HepG2 (cell line): ENCODE results near the gene HELZ2. TPM values are rescaled to one million over a fixed set of nuclear protein-coding genes. Genes with fewer than 3 reads are reported as not detected.

Experiments used
- ATAC-seq: fragments of 200-7000 bp; cut with Tn5 transposase; 3 replicates; pipeline ENCODE4 v1.9.1; 2020; ENCODE audit warnings: mild to moderate bottlenecking, moderate library complexity
- BruUV-seq: library from RNA; stranded (reverse); fragments of 400-500 nt; replicated peaks from 2 replicates; lab custom pipeline; 2021; lab: Mats Ljungman, UMichigan
- CTCF ChIA-PET: fragments of 300-600 bp; formaldehyde crosslinking; extraction: SDS; loops from one replicate; lab custom pipeline; 2021; ENCODE audit warnings: low total read pairs, inconsistent platforms, low intra/inter-chr PET ratio; lab: Yijun Ruan, JAX
- POLR2A ChIA-PET: fragments of 350-600 bp; sonication (Branson Sonifier 250); formaldehyde crosslinking; loops from one replicate; lab custom pipeline; 2020; ENCODE audit warnings: antibody characterized with exemption, inconsistent platforms; lab: Yijun Ruan, JAX
- DNase-seq: peaks from one replicate; pipeline ENCODE4 v3.0.0-alpha.2; 2015; ENCODE audit warnings: low spot score
- FAIRE-seq: peaks from 3 replicates; lab custom pipeline; 2011; peaks lifted over from hg19 to GRCh38; lab: Jason Lieb, UNC
- H2AFZ ChIP-seq: one replicate; pipeline ENCODE4 v1.6.1; 2011; ENCODE audit warnings: low read length, inconsistent platforms
- H3K27ac ChIP-seq: fragments of 300-600 bp; 3 replicates; pipeline ENCODE4 v1.8.0; 2011; ENCODE audit warnings: mixed run types, mild to moderate bottlenecking, mixed read lengths, low read length, inconsistent platforms; ENCODE audit not compliant: insufficient read depth; ENCODE audit errors: extremely low read length
- H3K27me3 ChIP-seq, 2 experiments: fragments of 200-600 bp in 1 of 2; 2 replicates in 1 of 2; 3 replicates in 1 of 2; pipeline versions ENCODE4 v1.6.0 to v1.8.0; 2011; ENCODE audit warnings: low read length in 2 of 2, mild to moderate bottlenecking in 2 of 2, moderate library complexity in 2 of 2, inconsistent platforms in 1 of 2; ENCODE audit not compliant: insufficient read depth in 2 of 2, control insufficient read depth in 1 of 2
- H3K36me3 ChIP-seq, 2 experiments: fragments of 200-600 bp in 1 of 2; replicated peaks in 1 of 2; 2 replicates in 1 of 2; 3 replicates in 1 of 2; pipeline versions ENCODE4 v1.5.1 to v1.8.0; 2011; ENCODE audit warnings: low read length in 2 of 2, inconsistent platforms in 1 of 2; ENCODE audit not compliant: insufficient read depth in 2 of 2, control insufficient read depth in 1 of 2
- H3K4me1 ChIP-seq: 2 replicates; pipeline ENCODE4 v1.5.1; 2012; ENCODE audit warnings: low read length, inconsistent platforms; ENCODE audit not compliant: insufficient read depth
- H3K4me2 ChIP-seq: 2 replicates; pipeline ENCODE4 v1.6.0; 2011; ENCODE audit warnings: low read depth, low read length, inconsistent platforms
- H3K4me3 ChIP-seq, 3 experiments: fragments of 200-600 bp in 1 of 3; sonication (generic), shearing (Covaris generic) in 1 of 3; replicated peaks in 1 of 3; 2 replicates each; pipeline ENCODE4 v1.5.1; 2011 to 2016; ENCODE audit warnings: low read length in 3 of 3, inconsistent platforms in 2 of 3, low read depth in 2 of 3, mild to moderate bottlenecking in 2 of 3, control low read depth in 1 of 3, mixed read lengths in 1 of 3; ENCODE audit not compliant: insufficient read depth in 1 of 3
- H3K79me2 ChIP-seq: one replicate; pipeline ENCODE4 v1.6.1; 2011; ENCODE audit warnings: low read length, inconsistent platforms; ENCODE audit not compliant: insufficient read depth
- H3K9ac ChIP-seq: 2 replicates; pipeline ENCODE4 v1.6.0; 2011; ENCODE audit warnings: mild to moderate bottlenecking, low read depth, low read length, inconsistent platforms; ENCODE audit not compliant: insufficient read depth
- H3K9me3 ChIP-seq: 2 replicates; pipeline ENCODE4 v1.5.1; 2012; ENCODE audit warnings: mild to moderate bottlenecking, low read length
- H4K20me1 ChIP-seq: 2 replicates; pipeline ENCODE4 v1.6.0; 2011; ENCODE audit warnings: inconsistent platforms, mild to moderate bottlenecking, low read length, moderate library complexity; ENCODE audit not compliant: insufficient read depth
- TRIM22 ChIP-seq: fragments of 450-650 bp; IDR thresholded peaks from 2 replicates; pipeline ENCODE4 v1.6.1; 2017
- ZNF549 ChIP-seq: sonication (generic); formaldehyde crosslinking; IDR thresholded peaks from 2 replicates; pipeline ENCODE4 v1.5.0; 2020; ENCODE audit warnings: missing genetic modification reagents
- WGBS: methylation state at CpG from one replicate; pipeline ENCODE4 v1.1.6; 2017; ENCODE audit warnings: low lambda C conversion rate; 5-methylcytosine and 5-hydroxymethylcytosine counted together
- in situ Hi-C: cut with HindIII; loops from 2 replicates; pipeline ENCODE4 v1.10.0; 2017; ENCODE audit warnings: low pct_unique_long_range_greater_than_20kb; ENCODE audit not compliant: extremely low pct_ligation_motif_present
- intact Hi-C: fragments of 100-400 bp; cut with micrococcal nuclease; formaldehyde crosslinking; loops from one replicate; pipeline ENCODE4 v1.10.0; 2022; ENCODE audit not compliant: unreplicated experiment
- polyA plus RNA-seq, 8 experiments: library from polyadenylated mRNA; depleted of rRNA in 3 of 8; stranded (reverse) in 7 of 8; unstranded in 1 of 8; fragments of >200 nt; fragmentation: Illumina TruSeq in 4 of 8; extraction: Trizol in 4 of 8; gene quantifications; 2 replicates each; pipeline versions ENCODE4 v1.2.1 to v1.2.3, GENCODE V29; 2011 to 2016; ENCODE audit warnings: low read depth in 4 of 8, missing spikeins in 1 of 8, mixed read lengths in 1 of 8; ENCODE audit not compliant: insufficient read depth in 1 of 8
- total RNA-seq, 5 experiments: library from RNA; depleted of rRNA; stranded (reverse); fragments of >200 nt; fragmentation: Illumina TruSeq; extraction: Trizol; gene quantifications; 2 replicates each; pipeline ENCODE4 v1.2.3, GENCODE V29; 2016; ENCODE audit warnings: low read depth in 1 of 5
- TF ChIP-seq, protein P1 (sequence below): fragments of 450-650 bp; IDR thresholded peaks from 2 replicates; pipeline ENCODE4 v1.6.1; 2016

HELZ2 gene
- total and polyA plus RNA-seq, 2 of the 13 experiments (the other 11 are each of a cell fraction or from before 2014, with no cell fraction given): 9.6 to 10.1 TPM

DNA sequence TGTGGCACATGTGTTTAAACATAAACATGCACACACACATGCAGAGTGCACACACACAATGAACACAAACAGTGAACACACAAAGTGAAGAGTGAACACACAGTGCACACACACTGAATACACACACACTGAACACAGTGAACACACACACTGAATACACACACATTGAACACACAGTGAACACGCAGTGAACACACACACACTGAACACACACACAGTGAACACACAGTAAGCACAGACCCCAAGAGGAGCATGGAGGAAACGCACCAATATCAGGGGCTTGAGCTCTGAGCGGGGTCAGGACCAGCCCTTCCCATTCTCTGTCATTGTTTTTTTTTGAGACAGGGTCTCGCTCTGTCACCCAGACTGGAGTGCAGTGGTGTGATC, 17.1 kb upstream of the HELZ2 start:
- no peak for DNase-seq
- no peaks in the 10 kb centered on the region for H4K20me1 ChIP-seq
- intact Hi-C loops: no loop called here
- TF ChIP-seq ZNF549 (CRISPR knock-in tag) (no peak), TRIM22 (0 out of 2 replicates have a peak, but pooled peaks have one; percentile 45)
- TF ChIP-seq, protein P1, sequence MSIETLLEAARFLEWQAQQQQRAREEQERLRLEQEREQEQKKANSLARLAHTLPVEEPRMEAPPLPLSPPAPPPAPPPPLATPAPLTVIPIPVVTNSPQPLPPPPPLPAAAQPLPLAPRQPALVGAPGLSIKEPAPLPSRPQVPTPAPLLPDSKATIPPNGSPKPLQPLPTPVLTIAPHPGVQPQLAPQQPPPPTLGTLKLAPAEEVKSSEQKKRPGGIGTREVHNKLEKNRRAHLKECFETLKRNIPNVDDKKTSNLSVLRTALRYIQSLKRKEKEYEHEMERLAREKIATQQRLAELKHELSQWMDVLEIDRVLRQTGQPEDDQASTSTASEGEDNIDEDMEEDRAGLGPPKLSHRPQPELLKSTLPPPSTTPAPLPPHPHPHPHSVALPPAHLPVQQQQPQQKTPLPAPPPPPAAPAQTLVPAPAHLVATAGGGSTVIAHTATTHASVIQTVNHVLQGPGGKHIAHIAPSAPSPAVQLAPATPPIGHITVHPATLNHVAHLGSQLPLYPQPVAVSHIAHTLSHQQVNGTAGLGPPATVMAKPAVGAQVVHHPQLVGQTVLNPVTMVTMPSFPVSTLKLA: peak; percentile 88
- peak; percentile 46 for FAIRE-seq
- ChIA-PET POLR2A (no interaction called here), CTCF (no interaction called here)
- H3K79me2 ChIP-seq: no peaks in the 10 kb centered on the region
- 99% methylated on average over 4 of the region's 4 CpGs for WGBS
- in situ Hi-C loops: no loop called here
- H3K4me3 ChIP-seq: no peak overlapping the region
- no peak overlapping the region for H3K9ac ChIP-seq
- H3K4me1 ChIP-seq: peaks cover 12% of the 10 kb centered on the region; the same call in 1 of the 2 replicates
- H3K36me3 ChIP-seq: peaks cover 15 to 20% of the 10 kb centered on the region in 2 experiments; a peak in 4 of 5 replicates
- no peaks in the 10 kb centered on the region for H3K9me3 ChIP-seq
- ATAC-seq: no peak
- no peak overlapping the region for H3K27ac ChIP-seq
- no TSS peak for BruUV-seq
- no peak overlapping the region for H3K4me2 ChIP-seq
- no peaks in the 10 kb centered on the region for H3K27me3 ChIP-seq
- no peak overlapping the region for H2AFZ ChIP-seq
